Activated naive CD4-positive, alpha-beta T cell treated with anti-CD3 and anti-CD28 coated beads, Interleukin-2, amount 50 U/mL, for 72 hours (primary cell): ENCODE measurements around the gene NEMP1. TPM values are rescaled to one million over a fixed set of nuclear protein-coding genes. Genes with fewer than 3 reads are reported as not detected.
A peak's percentile ranks its signal among the peaks of the same experiment; 100 is the strongest.

ENCODE experiments used
- ATAC-seq, 2 donors: fragments of 150-1000 bp; cut with Tn5 transposase; 2 replicates each; pipeline ENCODE4 v1.10.0; 2021; ENCODE audit warnings: mild to moderate bottlenecking in 2 of 2, moderate library complexity in 2 of 2
- DNase-seq, 2 donors: peaks; one replicate each; pipeline ENCODE4 v3.0.0; 2021 to 2022; ENCODE audit warnings: low spot score in 2 of 2
- H3K27ac Mint-ChIP-seq, 2 donors: one replicate each; pipeline ENCODE4 v1.8.0; 2022; ENCODE audit warnings: mild to moderate bottlenecking in 2 of 2, mixed read lengths in 2 of 2
- H3K36me3 Mint-ChIP-seq, 2 donors: one replicate each; pipeline ENCODE4 v1.8.0; 2022; ENCODE audit warnings: mixed read lengths in 2 of 2
- H3K9me3 Mint-ChIP-seq, 2 donors: one replicate each; pipeline ENCODE4 v1.8.0; 2022; ENCODE audit warnings: mixed read lengths in 2 of 2
- total RNA-seq, 2 donors: library from RNA; stranded (reverse); gene quantifications; one replicate each; pipeline ENCODE4 v1.2.3, GENCODE V29; 2022

The NEMP1 gene
- total RNA-seq, 2 donors from 2014 or later, result 80.2 to 182 TPM

DNA sequence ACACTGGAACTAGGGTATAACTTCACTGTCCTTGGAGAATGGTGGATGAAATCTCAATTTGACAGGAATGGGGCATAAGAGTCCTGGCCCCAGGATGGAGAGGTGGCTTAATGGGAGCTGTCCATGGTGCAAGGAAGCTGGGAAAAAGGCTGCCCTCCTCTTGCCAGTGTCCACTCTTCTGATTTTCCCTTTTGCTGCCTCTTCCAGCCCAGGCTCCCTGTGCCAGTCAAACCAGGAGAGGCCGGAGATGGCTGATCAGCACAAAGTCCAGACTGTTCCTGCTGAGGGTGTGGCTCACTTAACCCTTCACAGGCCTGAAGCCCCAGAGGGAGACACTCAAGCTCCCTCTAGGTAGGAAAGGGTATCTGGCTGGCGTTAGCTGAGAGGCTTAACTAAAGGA is 28.7 kb downstream of the NEMP1 start, which contains the start of gene MYO1A:
TSS of gene MYO1A (minus strand) at position 240 of the 400 bp plus-strand sequence. CDS start 1,806 bp downstream, outside the sequence.
- DNase-seq, result no peak
- Mint-ChIP-seq H3K9me3 (peaks cover 0 to 4% of the 10 kb centered on the region in 2 donors), H3K27ac (peak within 1 kb of the TSS in 1 of 2 donors; percentile 13), H3K36me3 (peaks cover 5 to 25% of the 10 kb centered on the region in 2 donors)
- ATAC-seq, result no peak

DNA sequence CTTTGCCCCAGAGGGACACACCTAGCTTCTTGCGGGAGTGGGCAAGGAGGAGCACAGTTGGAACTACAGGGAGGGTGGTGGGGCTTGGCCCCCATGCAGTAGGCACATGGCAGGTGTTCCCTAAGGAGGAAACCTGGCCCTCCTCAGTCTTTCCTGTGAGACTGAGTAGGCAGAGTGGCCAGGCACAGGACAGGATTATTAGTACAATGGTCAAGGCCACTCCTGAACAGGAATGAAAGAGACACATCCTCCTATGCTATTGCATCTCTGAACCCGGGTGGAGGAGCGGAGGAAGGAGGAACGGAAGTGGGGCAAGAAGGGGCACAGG is 29.5 kb downstream of the NEMP1 start:
- Mint-ChIP-seq H3K27ac (peak overlapping the region in 1 of 2 donors; percentile 13), H3K36me3 (peaks cover 5 to 20% of the 10 kb centered on the region in 2 donors), H3K9me3 (peaks cover 0 to 4% of the 10 kb centered on the region in 2 donors)
- DNase-seq (no peak), ATAC-seq (no peak)

DNA sequence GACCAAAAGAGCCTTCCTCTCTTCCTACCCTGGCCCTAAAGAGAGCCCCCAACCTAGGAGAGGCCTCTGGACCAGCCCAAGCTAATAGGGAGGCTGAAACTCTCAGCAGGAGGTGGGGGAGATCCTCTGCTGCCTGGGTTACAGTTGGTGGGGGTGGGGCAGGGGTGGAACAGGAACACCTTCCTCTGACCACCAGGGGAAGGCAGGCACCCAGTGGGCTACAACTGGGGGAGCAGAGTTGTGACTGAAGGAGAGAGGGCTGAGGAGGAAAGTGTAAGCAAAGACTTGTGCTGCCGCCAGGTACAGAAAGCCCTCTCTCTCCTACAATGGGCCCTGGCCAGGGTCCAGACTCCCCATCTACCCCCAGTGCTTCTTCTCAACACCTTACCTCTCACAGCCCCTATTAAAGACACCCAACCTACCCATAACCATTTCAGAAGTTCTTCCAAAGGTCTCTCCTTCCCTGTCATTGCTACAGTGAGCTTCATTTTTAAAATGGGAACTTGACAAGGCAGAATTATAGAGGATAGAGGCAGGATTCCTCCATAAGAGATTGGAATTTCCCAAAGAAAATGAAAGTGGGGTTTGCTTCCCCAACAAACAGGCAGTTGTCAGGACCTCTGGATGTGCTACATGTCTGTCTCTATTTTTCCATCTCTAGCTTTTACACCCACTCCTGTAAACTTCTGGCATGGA is 30.0 kb downstream of the NEMP1 start:
- peaks cover 5 to 15% of the 10 kb centered on the region in 2 donors for H3K36me3 Mint-ChIP-seq
- peak overlapping the region in 1 of 2 donors; percentile 88 for H3K27ac Mint-ChIP-seq
- peaks cover 0 to 4% of the 10 kb centered on the region in 2 donors for H3K9me3 Mint-ChIP-seq
- no peak for DNase-seq
- ATAC-seq, result no peak

DNA sequence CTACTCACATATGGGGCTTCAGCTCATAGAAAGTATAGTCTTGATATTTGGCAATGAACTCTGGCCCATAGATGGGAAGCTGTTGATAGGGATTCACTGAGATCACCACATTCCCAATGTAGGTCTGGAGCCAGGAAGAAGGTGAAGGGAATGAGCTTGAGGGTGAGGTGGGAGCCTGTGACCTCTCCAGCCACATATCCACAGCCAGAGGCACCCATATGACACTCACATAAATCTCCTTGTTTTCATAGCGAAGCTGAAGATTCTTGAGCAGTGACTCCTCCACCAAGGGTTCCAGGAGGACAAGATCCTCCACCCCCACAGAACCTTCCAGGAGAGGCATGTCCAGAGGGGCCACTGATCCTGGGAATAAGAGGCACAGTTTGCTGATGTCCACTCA is 30.6 kb downstream of the NEMP1 start:
- Mint-ChIP-seq H3K27ac (peak overlapping the region; percentile 77 to 88), H3K9me3 (peaks cover 0 to 4% of the 10 kb centered on the region in 2 donors), H3K36me3 (peaks cover 5 to 10% of the 10 kb centered on the region in 2 donors)
- DNase-seq (no peak), ATAC-seq (no peak)

- DNase-seq (peak; percentile 50 to 82), ATAC-seq (peak; percentile 87 to 97)
- peaks cover 5 to 10% of the 10 kb centered on the region in 2 donors for H3K36me3 Mint-ChIP-seq
- H3K9me3 Mint-ChIP-seq, result peaks cover 0 to 4% of the 10 kb centered on the region in 2 donors
- H3K27ac Mint-ChIP-seq, result peak overlapping the region; percentile 77 to 88
These were observed 31.4 kb downstream of the NEMP1 start for GRCh38 chr12:57046947-57047890.

DNA sequence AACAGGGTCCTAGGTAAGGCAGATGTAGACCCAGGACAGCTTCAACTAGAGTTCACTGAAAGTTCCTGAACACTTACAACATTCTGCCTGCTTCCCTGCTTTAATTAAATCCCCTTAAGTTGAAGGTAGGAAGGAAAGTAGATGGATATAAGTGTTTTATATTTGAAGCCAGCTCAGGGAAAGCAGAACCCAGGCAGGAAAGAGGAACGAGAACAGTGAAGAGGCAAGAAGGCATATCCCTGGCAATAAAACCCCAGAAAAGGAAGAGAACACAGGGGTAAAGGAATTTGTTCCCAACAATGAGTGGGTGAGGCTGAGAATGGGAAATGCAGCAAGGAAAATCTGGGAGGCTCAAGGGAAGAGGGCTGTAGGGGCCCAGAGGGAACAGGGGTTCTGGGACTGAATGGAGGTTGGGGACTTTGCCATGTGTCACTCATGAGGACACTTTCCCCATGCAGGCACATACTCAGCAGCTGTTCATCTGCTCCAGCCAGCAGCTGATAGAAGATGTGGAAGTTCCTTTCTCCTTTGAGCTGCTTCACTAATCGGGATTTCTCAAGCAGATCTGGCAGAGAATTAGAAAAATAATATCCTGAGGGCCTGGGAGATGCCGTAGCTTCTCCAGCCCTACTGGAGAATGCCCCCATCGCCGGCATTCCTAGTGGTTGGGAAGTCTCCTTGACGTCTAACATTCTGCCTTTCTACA is 32.4 kb downstream of the NEMP1 start:
- Mint-ChIP-seq H3K27ac (peak overlapping the region in 1 of 2 donors; percentile 88), H3K9me3 (peaks cover 0 to 4% of the 10 kb centered on the region in 2 donors)

GRCh38 chr12:57044889-57045288 is 33.7 kb downstream of the NEMP1 start:
- ATAC-seq (no peak), DNase-seq (no peak)
- Mint-ChIP-seq H3K9me3 (peaks cover 0 to 4% of the 10 kb centered on the region in 2 donors), H3K27ac (peak overlapping the region in 1 of 2 donors; percentile 48), H3K36me3 (peaks cover 5 to 10% of the 10 kb centered on the region in 2 donors)

More for the DNA sequence above, 32.4 kb downstream of the NEMP1 start:
- peaks cover 5 to 10% of the 10 kb centered on the region in 2 donors for H3K36me3 Mint-ChIP-seq
- ATAC-seq (no peak), DNase-seq (no peak)

DNA sequence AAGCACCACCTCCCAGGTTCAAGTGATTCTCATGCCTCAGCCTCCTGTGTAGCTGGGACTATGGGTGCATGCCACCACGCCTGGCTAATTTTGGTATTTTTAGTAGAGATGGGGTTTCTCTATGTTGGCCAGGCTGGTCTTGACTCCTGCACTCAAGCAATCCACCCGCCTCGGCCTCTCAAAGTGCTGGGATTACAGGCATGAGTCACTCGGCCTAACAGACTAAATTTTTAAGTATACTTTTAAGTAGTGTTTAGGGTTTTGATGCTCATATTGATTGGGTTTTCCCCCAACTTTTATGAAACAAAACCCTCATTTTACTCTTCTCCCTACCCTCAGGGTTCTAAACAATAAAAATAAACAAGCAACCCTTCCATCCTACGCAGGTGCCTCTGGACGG is 34.1 kb downstream of the NEMP1 start:
- no peak for ATAC-seq
- DNase-seq, result no peak
- Mint-ChIP-seq H3K36me3 (peaks cover 5 to 10% of the 10 kb centered on the region in 2 donors), H3K9me3 (peaks cover 0 to 4% of the 10 kb centered on the region in 2 donors), H3K27ac (peak overlapping the region in 1 of 2 donors; percentile 48)

GRCh38 chr12:57042695-57043094 is 35.9 kb downstream of the NEMP1 start:
- Mint-ChIP-seq H3K9me3 (peaks cover 0 to 2% of the 10 kb centered on the region in 2 donors), H3K27ac (no peak overlapping the region), H3K36me3 (peaks cover 3 to 7% of the 10 kb centered on the region in 2 donors)
- DNase-seq (no peak), ATAC-seq (no peak)

- Mint-ChIP-seq H3K9me3 (no peaks in the 10 kb centered on the region), H3K27ac (no peak overlapping the region), H3K36me3 (no peaks in the 10 kb centered on the region)
- ATAC-seq (no peak), DNase-seq (no peak)
These were observed 37.8 kb downstream of the NEMP1 start for GRCh38 chr12:57040750-57041149.

GRCh38 chr12:57040211-57040610 is 38.4 kb downstream of the NEMP1 start:
- DNase-seq (no peak), ATAC-seq (no peak)
- Mint-ChIP-seq H3K36me3 (no peaks in the 10 kb centered on the region), H3K9me3 (no peaks in the 10 kb centered on the region), H3K27ac (no peak overlapping the region)

DNA sequence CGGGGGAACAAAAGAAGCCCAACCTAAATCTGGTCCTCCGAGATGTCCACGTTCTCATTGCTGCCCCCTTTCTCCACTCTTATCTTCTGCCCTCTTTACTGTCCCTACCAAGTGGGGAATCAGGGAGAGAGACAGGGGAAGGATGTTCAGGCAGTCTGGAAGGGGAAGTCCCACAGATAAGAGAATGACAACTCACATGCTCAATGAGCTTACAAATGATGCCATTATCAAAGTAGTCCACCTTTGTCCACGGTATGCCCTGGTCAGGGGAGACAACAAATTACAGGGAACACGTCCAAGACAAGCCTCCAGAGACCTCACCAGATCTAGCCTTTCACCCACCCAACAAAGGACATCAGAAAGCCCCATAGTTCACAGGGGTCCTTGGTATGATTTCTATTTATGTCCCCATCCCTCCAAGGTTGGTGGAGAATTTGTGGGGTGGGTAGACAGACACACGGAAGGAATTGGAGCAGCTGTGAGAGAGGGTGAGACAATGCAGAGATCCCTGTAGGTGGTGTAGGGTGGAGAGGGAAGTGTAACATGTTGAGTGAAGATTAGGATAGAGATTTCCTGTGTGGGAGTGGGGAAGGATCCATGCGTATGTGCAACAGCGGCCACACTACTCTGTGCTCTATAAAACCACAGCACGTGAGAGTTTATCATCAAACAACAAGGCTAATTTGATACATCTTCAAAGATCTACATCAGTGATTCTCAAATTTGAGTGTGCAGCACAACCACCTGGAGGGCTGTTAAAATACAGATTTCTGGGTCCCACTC is 39.4 kb downstream of the NEMP1 start:
- Mint-ChIP-seq H3K36me3 (no peaks in the 10 kb centered on the region), H3K27ac (no peak overlapping the region), H3K9me3 (no peaks in the 10 kb centered on the region)
- ATAC-seq (no peak), DNase-seq (no peak)

GRCh38 chr12:57037264-57037663 is 41.3 kb downstream of the NEMP1 start:
- H3K9me3 Mint-ChIP-seq, result no peaks in the 10 kb centered on the region
- ATAC-seq, result no peak
- DNase-seq, result no peak
- no peak overlapping the region for H3K27ac Mint-ChIP-seq
- no peaks in the 10 kb centered on the region for H3K36me3 Mint-ChIP-seq

GRCh38 chr12:57033431-57033830 is 45.2 kb downstream of the NEMP1 start:
- no peak for DNase-seq
- no peaks in the 10 kb centered on the region for H3K36me3 Mint-ChIP-seq
- ATAC-seq, result no peak
- no peak overlapping the region for H3K27ac Mint-ChIP-seq
- peaks cover 0 to 3% of the 10 kb centered on the region in 2 donors for H3K9me3 Mint-ChIP-seq

- H3K27ac Mint-ChIP-seq, result peak overlapping the region in 1 of 2 donors; percentile 84
- H3K36me3 Mint-ChIP-seq, result no peaks in the 10 kb centered on the region
- ATAC-seq, result no peak
- peaks cover 0 to 3% of the 10 kb centered on the region in 2 donors for H3K9me3 Mint-ChIP-seq
- DNase-seq, result no peak
These were observed 46.8 kb downstream of the NEMP1 start for GRCh38 chr12:57031789-57032188.
